ENCODE data around the gene HOXA9.

Gene HOXA9

GRCh38 chr7:27134392-27134791 lies 30.9 kb downstream of the HOXA9 start:
- peaks cover 3% of the 10 kb centered on the region for H3K27me3 ChIP-seq (ENCODE audit: insufficient read depth, poor library complexity, severe bottlenecking)
- DNase-seq (ENCODE audit: low read depth in 1 of 2, low spot score in 1 of 2): peak in 1 of 2 experiments; percentile 55
- no peak overlapping the region for H3K27ac ChIP-seq (replicated peaks)
- TF ChIP-seq CTCF (IDR thresholded peaks at IDR 0.05; ENCODE audit: insufficient read depth, low read length): no peak
- no peak for TF ChIP-seq POLR2AphosphoS5 (IDR thresholded peaks at IDR 0.05; ENCODE audit: low read depth)
- TF ChIP-seq GABPA (IDR thresholded peaks at IDR 0.05; ENCODE audit: low read depth): no peak
- H3K4me3 ChIP-seq (replicated peaks; ENCODE audit: insufficient read depth, low read length): no peak overlapping the region

- DNase-seq (ENCODE audit: low read depth in 1 of 2, low spot score in 1 of 2): no peak
- Histone ChIP-seq H3K4me3 (replicated peaks; ENCODE audit: insufficient read depth, low read length) (no peak overlapping the region), H3K27me3 (ENCODE audit: insufficient read depth, poor library complexity, severe bottlenecking) (peaks cover 3% of the 10 kb centered on the region), H3K27ac (replicated peaks) (no peak overlapping the region)
- TF ChIP-seq CTCF (IDR thresholded peaks at IDR 0.05; ENCODE audit: insufficient read depth, low read length) (no peak), POLR2AphosphoS5 (IDR thresholded peaks at IDR 0.05; ENCODE audit: low read depth) (no peak), GABPA (IDR thresholded peaks at IDR 0.05; ENCODE audit: low read depth) (no peak), REST (IDR thresholded peaks at IDR 0.05; ENCODE audit: insufficient replicate concordance, low read depth) (no peak)
Observed at GRCh38 chr7:27133409-27134231, 31.7 kb downstream of the HOXA9 start.

- no peak overlapping the region for H3K4me3 ChIP-seq (replicated peaks; ENCODE audit: insufficient read depth, low read length)
- DNase-seq (ENCODE audit: low read depth in 1 of 2, low spot score in 1 of 2): no peak
- H3K27me3 ChIP-seq (ENCODE audit: insufficient read depth, poor library complexity, severe bottlenecking): peaks cover 3% of the 10 kb centered on the region
- H3K27ac ChIP-seq (replicated peaks): no peak overlapping the region
- TF ChIP-seq POLR2AphosphoS5 (IDR thresholded peaks at IDR 0.05; ENCODE audit: low read depth) (no peak), REST (IDR thresholded peaks at IDR 0.05; ENCODE audit: insufficient replicate concordance, low read depth) (no peak), SPI1 (IDR thresholded peaks at IDR 0.05; ENCODE audit: borderline replicate concordance, low read depth) (no peak), GABPA (IDR thresholded peaks at IDR 0.05; ENCODE audit: low read depth) (no peak), CTCF (IDR thresholded peaks at IDR 0.05; ENCODE audit: insufficient read depth, low read length) (no peak)
Observed at GRCh38 chr7:27132978-27133377, 32.4 kb downstream of the HOXA9 start.

GRCh38 chr7:27132214-27132613 lies 33.1 kb downstream of the HOXA9 start:
- DNase-seq (ENCODE audit: low read depth in 1 of 2, low spot score in 1 of 2): no peak
- TF ChIP-seq REST (IDR thresholded peaks at IDR 0.05; ENCODE audit: insufficient replicate concordance, low read depth): no peak
- no peak for TF ChIP-seq SPI1 (IDR thresholded peaks at IDR 0.05; ENCODE audit: borderline replicate concordance, low read depth)
- no peak for TF ChIP-seq POLR2AphosphoS5 (IDR thresholded peaks at IDR 0.05; ENCODE audit: low read depth)
- TF ChIP-seq GABPA (IDR thresholded peaks at IDR 0.05; ENCODE audit: low read depth): no peak
- no peak for TF ChIP-seq CTCF (IDR thresholded peaks at IDR 0.05; ENCODE audit: insufficient read depth, low read length)
- no peaks in the 10 kb centered on the region for H3K27me3 ChIP-seq (ENCODE audit: insufficient read depth, poor library complexity, severe bottlenecking)
- no peak overlapping the region for H3K4me3 ChIP-seq (replicated peaks; ENCODE audit: insufficient read depth, low read length)
- H3K27ac ChIP-seq (replicated peaks): no peak overlapping the region
